Suprapubic skin (tissue), 4 donors: ENCODE data around the gene MCF2L.

Source experiments
- CTCF ChIP-seq, 2 donors: fragments of 200-600 bp in 1 of 2; fragments of 450-650 bp in 1 of 2; sonication (generic) in 1 of 2; IDR thresholded peaks; one replicate each; pipeline ENCODE4 v1.5.1; 2016 to 2019; ENCODE audit warnings: antibody characterized with exemption in 2 of 2, mild to moderate bottlenecking in 1 of 2, moderate library complexity in 1 of 2
- POLR2A ChIP-seq, 2 donors: fragments of 450-650 bp; IDR thresholded peaks; one replicate each; pipeline ENCODE4 v1.6.1; 2017; ENCODE audit warnings: antibody characterized with exemption in 2 of 2, mild to moderate bottlenecking in 2 of 2, moderate library complexity in 2 of 2
- POLR2AphosphoS5 ChIP-seq, 3 donors: sonication (generic); formaldehyde crosslinking; IDR thresholded peaks; one replicate each; pipeline ENCODE4 v1.6.1; 2017; ENCODE audit warnings: antibody characterized with exemption in 3 of 3

GRCh38 chr13:113091211-113091771 is 122.3 kb downstream of the MCF2L start:
- TF ChIP-seq CTCF (IDR thresholded peaks at IDR 0.05) (no peak), POLR2A (IDR thresholded peaks at IDR 0.05) (no peak), POLR2AphosphoS5 (IDR thresholded peaks at IDR 0.05) (no peak)
